Measurements from ENCODE around the gene TOX4.
"Not testable (repeated sequence)": the region's sequence is repeated elsewhere in the genome, so short reads cannot be mapped to it uniquely, and the experiment has no call there.

Gene TOX4

GRCh38 chr14:21528381-21529348, 51.7 kb downstream of the TOX4 start:
- TF ChIP-seq JUND (IDR thresholded peaks at IDR 0.05; ENCODE audit: low read depth): no peak
- DNase-seq (ENCODE audit: low read depth in 1 of 2, low spot score in 1 of 2): no peak
- in situ Hi-C loops (cut with HindIII; ENCODE audit: low pct_unique_long_range_greater_than_20kb, low sequenced_read_pairs): no loop called here

DNA sequence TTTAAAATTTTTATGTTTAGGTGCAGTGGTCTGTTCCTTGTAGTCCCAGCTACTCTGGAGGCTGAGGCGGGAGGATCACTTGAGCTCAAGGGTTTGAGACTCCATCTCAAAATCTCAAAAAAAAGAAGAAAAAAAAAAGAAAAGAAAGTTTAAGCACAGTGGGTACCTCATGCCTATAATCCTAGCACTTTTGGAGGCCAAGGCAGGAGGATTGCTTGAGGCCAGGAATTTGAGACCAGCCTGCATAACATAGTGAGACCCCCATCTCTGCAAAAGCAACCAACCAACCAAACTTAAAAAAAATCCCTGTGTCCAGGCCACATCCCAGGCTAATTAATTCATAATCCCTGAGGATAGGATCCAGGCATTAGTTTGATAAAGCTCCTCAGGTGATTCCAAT, 52.5 kb downstream of the TOX4 start:
- in situ Hi-C loops (cut with HindIII; ENCODE audit: low pct_unique_long_range_greater_than_20kb, low sequenced_read_pairs): no loop called here
- TF ChIP-seq JUND (IDR thresholded peaks at IDR 0.05; ENCODE audit: low read depth): no peak
- no peak for DNase-seq (ENCODE audit: low read depth in 1 of 2, low spot score in 1 of 2)

- in situ Hi-C loops (cut with HindIII; ENCODE audit: low pct_unique_long_range_greater_than_20kb, low sequenced_read_pairs): no loop called here
- TF ChIP-seq JUND (IDR thresholded peaks at IDR 0.05; ENCODE audit: low read depth): no peak
- DNase-seq (ENCODE audit: low read depth in 1 of 2, low spot score in 1 of 2): no peak
Measured at GRCh38 chr14:21533294-21533693, 56.3 kb downstream of the TOX4 start.

- TF ChIP-seq JUND (IDR thresholded peaks at IDR 0.05; ENCODE audit: low read depth): no peak
- DNase-seq (ENCODE audit: low read depth in 1 of 2, low spot score in 1 of 2): no peak
- in situ Hi-C loops (cut with HindIII; ENCODE audit: low pct_unique_long_range_greater_than_20kb, low sequenced_read_pairs): no loop called here
Measured at GRCh38 chr14:21534576-21534975, 57.6 kb downstream of the TOX4 start.

GRCh38 chr14:21535545-21536417, 58.8 kb downstream of the TOX4 start:
- in situ Hi-C loops (cut with HindIII; ENCODE audit: low pct_unique_long_range_greater_than_20kb, low sequenced_read_pairs): no loop called here
- no peak for TF ChIP-seq JUND (IDR thresholded peaks at IDR 0.05; ENCODE audit: low read depth)
- DNase-seq (ENCODE audit: low read depth in 1 of 2, low spot score in 1 of 2): no peak

GRCh38 chr14:21536418-21537089, 59.6 kb downstream of the TOX4 start:
- no peak for DNase-seq (ENCODE audit: low read depth in 1 of 2, low spot score in 1 of 2)
- in situ Hi-C loops (cut with HindIII; ENCODE audit: low pct_unique_long_range_greater_than_20kb, low sequenced_read_pairs): no loop called here
- no peak for TF ChIP-seq JUND (IDR thresholded peaks at IDR 0.05; ENCODE audit: low read depth)

DNA sequence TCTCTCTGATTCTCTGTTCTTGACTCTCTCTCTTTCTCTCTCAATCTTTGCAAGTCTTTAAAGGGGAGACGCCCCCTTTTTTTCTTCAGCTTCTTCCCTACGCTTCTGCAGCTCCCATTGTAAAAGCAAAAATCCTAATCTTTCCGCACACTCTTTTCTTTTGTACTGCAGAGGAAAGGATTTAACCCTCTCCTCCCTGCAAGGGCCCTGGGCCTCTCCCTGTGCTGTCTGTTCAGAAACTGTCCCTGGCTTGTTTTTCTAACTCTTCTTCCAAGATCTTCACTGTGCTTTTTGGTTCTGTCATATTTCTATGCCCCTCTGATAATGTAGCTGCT, 60.1 kb downstream of the TOX4 start:
- no peak for TF ChIP-seq JUND (IDR thresholded peaks at IDR 0.05; ENCODE audit: low read depth)
- in situ Hi-C loops (cut with HindIII; ENCODE audit: low pct_unique_long_range_greater_than_20kb, low sequenced_read_pairs): no loop called here
- no peak for DNase-seq (ENCODE audit: low read depth in 1 of 2, low spot score in 1 of 2)

GRCh38 chr14:21539189-21539940, 62.4 kb downstream of the TOX4 start:
- TF ChIP-seq JUND (IDR thresholded peaks at IDR 0.05; ENCODE audit: low read depth): no peak
- no peak for DNase-seq (ENCODE audit: low read depth in 1 of 2, low spot score in 1 of 2)
- in situ Hi-C loops (cut with HindIII; ENCODE audit: low pct_unique_long_range_greater_than_20kb, low sequenced_read_pairs): no loop called here

DNA sequence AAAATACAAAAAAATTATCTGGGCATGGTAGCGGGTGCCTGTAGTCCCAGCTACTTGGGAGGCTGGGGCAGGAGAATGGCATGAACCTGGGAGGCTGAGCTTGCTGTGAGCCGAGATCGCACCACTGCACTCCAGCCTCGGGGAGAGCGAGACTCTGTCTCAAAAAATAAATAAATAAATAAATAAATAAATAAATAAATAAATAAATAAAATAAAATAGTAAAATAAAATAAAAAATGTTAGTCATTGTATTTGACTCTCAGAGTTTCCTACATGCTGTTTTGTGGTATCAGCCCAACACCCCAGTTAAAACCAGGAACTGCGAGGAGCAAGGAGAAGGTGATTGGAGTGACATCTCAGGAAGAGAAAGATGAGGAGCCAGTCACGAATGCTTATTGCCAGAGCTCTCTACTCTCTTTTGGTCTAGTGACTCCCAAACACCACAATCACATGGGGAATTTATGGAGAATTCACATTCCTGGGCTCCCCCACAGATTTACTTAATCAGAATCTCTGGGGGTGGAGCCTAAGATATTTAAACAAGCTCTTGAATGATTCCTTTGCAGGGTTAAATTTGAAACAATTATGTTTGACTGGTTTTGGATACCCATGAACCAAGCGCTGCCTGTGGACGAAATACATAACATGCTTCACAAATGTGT, 64.5 kb downstream of the TOX4 start:
- no peak for DNase-seq (ENCODE audit: low read depth in 1 of 2, low spot score in 1 of 2)
- TF ChIP-seq JUND (IDR thresholded peaks at IDR 0.05; ENCODE audit: low read depth): no peak
- in situ Hi-C loops (cut with HindIII; ENCODE audit: low pct_unique_long_range_greater_than_20kb, low sequenced_read_pairs): no loop called here

GRCh38 chr14:21543521-21543960, 66.5 kb downstream of the TOX4 start:
- DNase-seq (ENCODE audit: low read depth in 1 of 2, low spot score in 1 of 2): peak in 1 of 2 experiments; percentile 60
- in situ Hi-C loops (cut with HindIII; ENCODE audit: low pct_unique_long_range_greater_than_20kb, low sequenced_read_pairs): no loop called here
- no peak for TF ChIP-seq JUND (IDR thresholded peaks at IDR 0.05; ENCODE audit: low read depth)

GRCh38 chr14:21543963-21544362, 67.0 kb downstream of the TOX4 start:
- no peak for TF ChIP-seq JUND (IDR thresholded peaks at IDR 0.05; ENCODE audit: low read depth)
- in situ Hi-C loops (cut with HindIII; ENCODE audit: low pct_unique_long_range_greater_than_20kb, low sequenced_read_pairs): no loop called here
- DNase-seq (ENCODE audit: low read depth in 1 of 2, low spot score in 1 of 2): no peak

GRCh38 chr14:21544588-21544987, 67.6 kb downstream of the TOX4 start:
- in situ Hi-C loops (cut with HindIII; ENCODE audit: low pct_unique_long_range_greater_than_20kb, low sequenced_read_pairs): not testable (repeated sequence)

More at GRCh38 chr14:21544588-21544987, 67.6 kb downstream of the TOX4 start:
- not testable (repeated sequence) for DNase-seq (ENCODE audit: low read depth in 1 of 2, low spot score in 1 of 2)
